CD8-positive, alpha-beta memory T cell (primary cell): ENCODE results near the gene AQP2. TPM values are rescaled to one million over a fixed set of nuclear protein-coding genes. Genes with fewer than 3 reads are reported as not detected.

ENCODE experiments used
- CTCF ChIA-PET: fragments of 350-600 bp; sonication (Branson Sonifier 250); formaldehyde crosslinking; loops from one replicate; lab custom pipeline; 2021; ENCODE audit warnings: antibody characterized with exemption; lab: Charles Lee
- POLR2A ChIA-PET: fragments of 350-600 bp; sonication (Branson Sonifier 250); formaldehyde crosslinking; loops from one replicate; lab custom pipeline; 2021; ENCODE audit warnings: antibody characterized with exemption; lab: Charles Lee
- DNase-seq, 5 donors: peaks; one replicate each; pipeline versions ENCODE4 v3.0.0 to v3.0.0-alpha.2; 2020 to 2022; ENCODE audit warnings: mixed read lengths in 1 of 5
- H3K27ac ChIP-seq: one replicate; pipeline ENCODE4 v1.7.0; 2013; ENCODE audit warnings: low read depth, mild to moderate bottlenecking, low read length, moderate library complexity
- H3K27me3 ChIP-seq: 2 replicates; pipeline ENCODE4 v1.7.0; 2013; ENCODE audit warnings: low read length, mild to moderate bottlenecking; ENCODE audit not compliant: insufficient read depth, poor library complexity, severe bottlenecking
- H3K36me3 ChIP-seq: 2 replicates; pipeline ENCODE4 v1.7.0; 2013; ENCODE audit warnings: mild to moderate bottlenecking, low read length, moderate library complexity; ENCODE audit not compliant: insufficient read depth
- H3K4me1 ChIP-seq: 2 replicates; pipeline ENCODE4 v1.7.0; 2013; ENCODE audit warnings: mild to moderate bottlenecking, low read length, moderate library complexity; ENCODE audit not compliant: insufficient read depth
- H3K4me3 ChIP-seq: 2 replicates; pipeline ENCODE4 v1.7.0; 2013; ENCODE audit warnings: mild to moderate bottlenecking, low read length
- H3K9me3 ChIP-seq: 2 replicates; pipeline ENCODE4 v1.7.0; 2013; ENCODE audit warnings: mild to moderate bottlenecking, low read length
- H3K27ac Mint-ChIP-seq, 8 donors: one replicate each; pipeline ENCODE4 v1.8.0; 2020 to 2021; ENCODE audit warnings: mixed read lengths in 8 of 8, mild to moderate bottlenecking in 6 of 8, inconsistent platforms in 3 of 8, moderate library complexity in 3 of 8
- H3K27me3 Mint-ChIP-seq, 2 donors: one replicate each; pipeline ENCODE4 v1.8.0; 2020 to 2021; ENCODE audit warnings: mixed read lengths in 2 of 2, mild to moderate bottlenecking in 1 of 2, moderate library complexity in 1 of 2
- H3K36me3 Mint-ChIP-seq, 3 donors: one replicate each; pipeline ENCODE4 v1.8.0; 2020 to 2021; ENCODE audit warnings: mixed read lengths in 3 of 3, inconsistent platforms in 1 of 3, mild to moderate bottlenecking in 1 of 3
- H3K4me1 Mint-ChIP-seq, 3 donors: one replicate each; pipeline ENCODE4 v1.8.0; 2020 to 2021; ENCODE audit warnings: mixed read lengths in 3 of 3, inconsistent platforms in 1 of 3, mild to moderate bottlenecking in 1 of 3
- H3K4me3 Mint-ChIP-seq, 7 donors: one replicate each; pipeline ENCODE4 v1.8.0; 2020 to 2021; ENCODE audit warnings: mixed read lengths in 7 of 7, mild to moderate bottlenecking in 6 of 7, moderate library complexity in 4 of 7, inconsistent platforms in 2 of 7
- H3K9me3 Mint-ChIP-seq, 5 donors: one replicate each; pipeline ENCODE4 v1.8.0; 2020 to 2022; ENCODE audit warnings: mixed read lengths in 5 of 5, mild to moderate bottlenecking in 3 of 5, moderate library complexity in 2 of 5, inconsistent platforms in 1 of 5
- polyA plus RNA-seq: library from polyadenylated mRNA; unstranded; fragments of 300-500 nt; fragmentation: Illumina TruSeq; gene quantifications from one replicate; pipeline ENCODE4 v1.2.3, GENCODE V29; 2021
- total RNA-seq, 2 experiments: library from RNA; stranded (reverse); gene quantifications; one replicate each; pipeline ENCODE4 v1.2.3, GENCODE V29; 2021

Gene AQP2
- total and polyA plus RNA-seq, 3 experiments from 2014 or later: not detected

- ChIA-PET CTCF (interaction anchor here (2.8 kb wide), 1 partner anchor 23 kb away, joined by 13 read pairs; no protein-coding TSS in a partner anchor), POLR2A (no interaction called here)
- peaks cover 2 to 10% of the 10 kb centered on the region in 2 donors for H3K27me3 Mint-ChIP-seq
- H3K36me3 Mint-ChIP-seq: no peaks in the 10 kb centered on the region
- H3K9me3 ChIP-seq: no peaks in the 10 kb centered on the region
- no peak for DNase-seq
- H3K4me1 Mint-ChIP-seq: peaks cover 11 to 21% (median 16%) of the 10 kb centered on the region in 3 donors
- no peaks in the 10 kb centered on the region for H3K36me3 ChIP-seq
- H3K4me3 Mint-ChIP-seq: no peak overlapping the region
- H3K9me3 Mint-ChIP-seq: no peaks in the 10 kb centered on the region
- H3K27ac Mint-ChIP-seq: peak overlapping the region in 3 of 8 donors; percentile 27 to 64 (median 49)
- no peaks in the 10 kb centered on the region for H3K27me3 ChIP-seq
- H3K27ac ChIP-seq: no peak overlapping the region
- no peak overlapping the region for H3K4me3 ChIP-seq
- H3K4me1 ChIP-seq: peaks cover 9% of the 10 kb centered on the region
These were observed 6.5 kb upstream of the AQP2 start for GRCh38 chr12:49944046-49944445.

- no peak overlapping the region for H3K27ac ChIP-seq
- Mint-ChIP-seq H3K27me3 (peaks cover 4 to 16% of the 10 kb centered on the region in 2 donors), H3K4me1 (peaks cover 11 to 21% (median 16%) of the 10 kb centered on the region in 3 donors), H3K4me3 (peak overlapping the region in 2 of 7 donors; percentile 80 to 83), H3K36me3 (no peaks in the 10 kb centered on the region), H3K27ac (peak overlapping the region in 4 of 8 donors; percentile 49 to 90 (median 56)), H3K9me3 (no peaks in the 10 kb centered on the region)
- peaks cover 9% of the 10 kb centered on the region for H3K4me1 ChIP-seq
- DNase-seq: no peak
- H3K36me3 ChIP-seq: no peaks in the 10 kb centered on the region
- ChIA-PET CTCF (interaction anchor here (0.9 to 2.5 kb wide), 10 partner anchors 12 to 168 kb away, joined by 3 to 23 read pairs (median 5); partner anchors contain the start of genes AQP5 and COX14), POLR2A (interaction anchor here (0.6 kb wide), 1 partner anchor 372 kb away, joined by 4 read pairs; no protein-coding TSS in a partner anchor)
- H3K4me3 ChIP-seq: no peak overlapping the region
- no peaks in the 10 kb centered on the region for H3K27me3 ChIP-seq
- no peaks in the 10 kb centered on the region for H3K9me3 ChIP-seq
These were observed 5.8 kb upstream of the AQP2 start for GRCh38 chr12:49944718-49945117.

DNA sequence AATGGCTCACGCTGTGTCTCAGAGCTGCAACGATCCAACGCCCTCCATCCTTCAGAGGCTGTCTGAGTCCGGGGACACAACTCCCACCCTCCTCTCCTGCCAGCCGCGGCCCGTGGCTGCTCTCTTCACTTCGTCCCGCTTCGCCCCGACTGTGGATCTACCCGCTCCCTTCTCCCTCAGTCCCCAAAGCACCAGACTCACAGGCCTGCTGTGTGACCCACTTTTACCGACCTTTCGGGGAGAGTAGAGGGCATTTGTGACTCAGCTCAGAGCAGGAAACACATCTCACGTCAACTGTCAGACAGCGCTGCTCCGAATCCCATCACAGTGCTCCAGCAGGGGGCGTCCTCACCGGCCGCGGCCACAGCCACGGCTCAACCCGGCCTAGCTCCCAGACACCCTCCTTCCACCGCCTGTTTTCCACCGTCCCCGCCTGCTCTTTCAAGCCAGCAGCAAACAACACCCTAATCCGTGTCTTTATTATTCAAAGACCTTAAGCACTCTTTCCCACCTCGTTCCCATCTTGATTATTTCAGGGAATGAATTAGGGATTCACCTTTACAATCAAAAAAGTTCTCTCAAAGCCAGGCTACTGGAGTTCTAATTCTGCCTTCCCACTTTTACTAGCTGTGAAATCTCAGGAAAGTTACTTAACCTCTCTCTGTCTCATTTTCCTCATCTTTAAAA lies 5.0 kb upstream of the AQP2 start:
- peak overlapping the region; percentile 41 to 86 (median 80) for H3K4me3 Mint-ChIP-seq
- peak overlapping the region in 6 of 8 donors; percentile 48 to 94 (median 85) for H3K27ac Mint-ChIP-seq
- DNase-seq: peak; percentile 54 to 80 (median 68)
- peaks cover 4 to 22% of the 10 kb centered on the region in 2 donors for H3K27me3 Mint-ChIP-seq
- H3K36me3 ChIP-seq: no peaks in the 10 kb centered on the region
- no peaks in the 10 kb centered on the region for H3K9me3 ChIP-seq
- H3K27ac ChIP-seq: no peak overlapping the region
- no peaks in the 10 kb centered on the region for H3K27me3 ChIP-seq
- H3K4me1 ChIP-seq: peaks cover 9% of the 10 kb centered on the region
- H3K4me1 Mint-ChIP-seq: peaks cover 11 to 21% (median 16%) of the 10 kb centered on the region in 3 donors
- CTCF ChIA-PET: interaction anchor here (0.5 to 2.5 kb wide), 28 partner anchors 8 to 1332 kb away, joined by 3 to 23 read pairs (median 4); partner anchors contain the start of genes AQP5, COX14 and POU6F1
- peak overlapping the region; percentile 39 for H3K4me3 ChIP-seq
- H3K9me3 Mint-ChIP-seq: no peaks in the 10 kb centered on the region
- H3K36me3 Mint-ChIP-seq: no peaks in the 10 kb centered on the region
- POLR2A ChIA-PET: interaction anchor here (0.5 to 0.6 kb wide), 2 partner anchors 26 to 371 kb away, joined by 4 to 9 read pairs; no protein-coding TSS in a partner anchor

GRCh38 chr12:49946086-49946485 lies 4.5 kb upstream of the AQP2 start:
- Histone ChIP-seq H3K36me3 (no peaks in the 10 kb centered on the region), H3K27ac (no peak overlapping the region), H3K4me3 (no peak overlapping the region), H3K4me1 (peaks cover 9% of the 10 kb centered on the region), H3K27me3 (no peaks in the 10 kb centered on the region), H3K9me3 (no peaks in the 10 kb centered on the region)
- Mint-ChIP-seq H3K9me3 (no peaks in the 10 kb centered on the region), H3K4me3 (peak overlapping the region in 3 of 7 donors; percentile 32 to 83 (median 41)), H3K27ac (peak overlapping the region in 4 of 8 donors; percentile 80 to 90 (median 80)), H3K36me3 (no peaks in the 10 kb centered on the region), H3K4me1 (peaks cover 11 to 21% (median 16%) of the 10 kb centered on the region in 3 donors), H3K27me3 (peaks cover 4 to 22% of the 10 kb centered on the region in 2 donors)
- no peak for DNase-seq
- ChIA-PET CTCF (interaction anchor here (0.7 to 2.5 kb wide), 22 partner anchors 10 to 1271 kb away, joined by 3 to 23 read pairs (median 4); partner anchors contain the start of genes AQP5 and POU6F1), POLR2A (interaction anchor here (0.5 kb wide), 1 partner anchor 25 kb away, joined by 9 read pairs; no protein-coding TSS in a partner anchor)

- peaks cover 1% of the 10 kb centered on the region for H3K27me3 ChIP-seq
- Mint-ChIP-seq H3K4me3 (peak overlapping the region in 1 of 7 donors; percentile 41), H3K4me1 (peaks cover 11 to 21% (median 16%) of the 10 kb centered on the region in 3 donors), H3K9me3 (no peaks in the 10 kb centered on the region), H3K27ac (peak overlapping the region in 1 of 8 donors; percentile 10), H3K36me3 (no peaks in the 10 kb centered on the region), H3K27me3 (peaks cover 5 to 22% of the 10 kb centered on the region in 2 donors)
- H3K9me3 ChIP-seq: no peaks in the 10 kb centered on the region
- no peak overlapping the region for H3K27ac ChIP-seq
- peaks cover 9% of the 10 kb centered on the region for H3K4me1 ChIP-seq
- no peak overlapping the region for H3K4me3 ChIP-seq
- DNase-seq: no peak
- CTCF ChIA-PET: interaction anchor here (1.1 to 2.5 kb wide), 14 partner anchors 10 to 189 kb away, joined by 3 to 23 read pairs (median 6); partner anchors contain the start of gene AQP5
- POLR2A ChIA-PET: no interaction called here
- H3K36me3 ChIP-seq: no peaks in the 10 kb centered on the region
These were observed 4.0 kb upstream of the AQP2 start for GRCh38 chr12:49946497-49946896.

- no peaks in the 10 kb centered on the region for H3K36me3 ChIP-seq
- H3K36me3 Mint-ChIP-seq: no peaks in the 10 kb centered on the region
- no peaks in the 10 kb centered on the region for H3K9me3 ChIP-seq
- no peak overlapping the region for H3K27ac Mint-ChIP-seq
- H3K4me1 Mint-ChIP-seq: peaks cover 9 to 18% (median 15%) of the 10 kb centered on the region in 3 donors
- no peak overlapping the region for H3K4me3 ChIP-seq
- ChIA-PET CTCF (interaction anchor here (0.7 kb wide), 2 partner anchors 20 to 1325 kb away, joined by 3 read pairs; no protein-coding TSS in a partner anchor), POLR2A (interaction anchor here (0.5 kb wide), 1 partner anchor 276 kb away, joined by 3 read pairs; no protein-coding TSS in a partner anchor)
- H3K27me3 Mint-ChIP-seq: peaks cover 7 to 23% of the 10 kb centered on the region in 2 donors
- no peaks in the 10 kb centered on the region for H3K9me3 Mint-ChIP-seq
- H3K27ac ChIP-seq: no peak overlapping the region
- peaks cover 3% of the 10 kb centered on the region for H3K27me3 ChIP-seq
- peaks cover 9% of the 10 kb centered on the region for H3K4me1 ChIP-seq
- no peak overlapping the region for H3K4me3 Mint-ChIP-seq
- DNase-seq: no peak
These were observed 2.8 kb upstream of the AQP2 start for GRCh38 chr12:49947593-49948226.

DNA sequence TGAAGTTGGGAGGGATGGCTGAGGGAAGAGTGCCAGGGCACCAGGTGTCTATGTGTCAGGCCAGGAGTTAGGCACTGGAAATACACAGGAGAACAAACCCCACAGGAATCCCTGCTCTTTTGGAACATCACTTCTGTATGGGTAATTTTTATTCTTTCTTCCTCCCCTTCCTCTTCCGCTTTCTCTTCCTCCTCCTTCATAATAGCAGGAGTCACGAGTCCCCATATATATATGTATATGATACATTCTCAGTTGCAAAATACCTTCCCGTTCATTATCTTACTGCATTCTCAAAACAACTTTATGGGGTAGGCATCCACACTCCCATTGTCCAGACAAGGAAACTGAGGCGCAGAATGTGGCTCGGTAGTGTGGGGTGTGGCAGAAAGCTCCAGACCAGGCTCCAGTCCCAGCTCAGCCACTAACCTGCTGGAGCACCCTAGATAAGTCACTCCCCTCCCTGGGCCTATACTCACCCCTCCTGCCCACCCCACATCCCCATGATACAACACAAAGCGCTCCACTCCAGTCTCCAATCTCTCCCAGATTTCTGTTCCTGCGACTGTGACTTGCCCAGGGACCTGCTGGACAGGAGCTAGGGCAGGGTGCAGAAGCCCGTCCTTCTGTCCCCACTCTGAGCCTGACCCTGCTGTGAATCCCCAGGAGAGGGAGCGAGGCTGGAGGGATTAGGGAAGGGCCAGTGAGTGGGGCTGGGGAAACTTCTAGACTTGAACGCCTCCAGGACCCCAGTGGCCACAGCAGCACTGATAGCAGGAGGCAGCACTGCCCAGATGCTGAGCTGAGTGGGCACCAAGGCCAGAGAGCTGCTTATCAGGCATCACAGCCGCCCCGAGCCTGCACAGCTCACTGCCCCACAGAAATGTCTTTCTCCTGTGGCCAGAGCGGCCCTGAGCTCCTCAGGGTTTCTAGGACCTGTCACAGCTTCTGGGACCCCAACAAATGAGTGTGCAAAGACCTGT lies 1.4 kb upstream of the AQP2 start:
- Mint-ChIP-seq H3K9me3 (no peaks in the 10 kb centered on the region), H3K4me3 (no peak overlapping the region), H3K4me1 (peaks cover 6 to 15% (median 11%) of the 10 kb centered on the region in 3 donors), H3K27me3 (peaks cover 10 to 34% of the 10 kb centered on the region in 2 donors), H3K36me3 (no peaks in the 10 kb centered on the region), H3K27ac (no peak overlapping the region)
- DNase-seq: no peak
- CTCF ChIA-PET: interaction anchor here (1.0 to 1.2 kb wide), 2 partner anchors 10 to 18 kb away, joined by 3 read pairs; no protein-coding TSS in a partner anchor
- Histone ChIP-seq H3K4me3 (no peak overlapping the region), H3K9me3 (no peaks in the 10 kb centered on the region), H3K27me3 (peaks cover 3% of the 10 kb centered on the region), H3K4me1 (peaks cover 9% of the 10 kb centered on the region), H3K36me3 (no peaks in the 10 kb centered on the region), H3K27ac (no peak overlapping the region)
- POLR2A ChIA-PET: interaction anchor here (0.6 kb wide), 1 partner anchor 961 kb away, joined by 3 read pairs; no protein-coding TSS in a partner anchor
